ENCODE measurements around the gene HACD2.

Gene HACD2

DNA sequence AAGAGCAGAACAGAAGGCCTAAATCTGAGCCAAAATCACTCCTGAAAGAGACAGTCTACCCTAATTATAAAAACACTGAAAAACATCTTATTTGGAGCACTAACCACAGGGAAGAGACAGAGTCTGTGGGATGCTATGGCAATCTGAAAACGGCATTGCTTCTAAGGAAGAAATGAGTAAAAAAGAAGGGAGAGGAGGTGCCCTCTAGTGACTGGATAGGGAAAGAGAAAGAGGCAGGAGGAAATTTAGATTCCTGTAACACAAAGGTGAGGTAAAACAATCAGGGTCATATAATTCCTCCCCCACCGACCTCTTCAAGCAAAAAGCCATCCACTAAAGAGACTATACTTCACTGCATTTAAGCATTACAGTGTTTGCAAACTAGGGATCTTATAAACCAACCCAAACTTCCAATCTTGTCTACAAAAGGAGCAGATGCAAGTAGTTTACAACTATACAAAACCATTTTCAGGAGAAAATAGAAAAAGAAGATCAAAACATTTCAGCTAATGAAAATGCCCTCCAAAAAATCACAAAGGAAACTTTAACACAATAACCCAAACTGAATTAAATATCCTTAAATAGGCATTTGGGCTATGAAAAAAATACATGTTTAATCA, 32.6 kb downstream of the HACD2 start:
- no peaks in the 10 kb centered on the region for H3K79me2 ChIP-seq (ENCODE audit: control insufficient read depth, insufficient read depth, low read length, unreplicated experiment)
- no peak overlapping the region for H3K4me3 ChIP-seq (ENCODE audit: low read depth, low read length)
- H3K27me3 ChIP-seq (ENCODE audit: insufficient read depth, low read length) = no peaks in the 10 kb centered on the region
- H2AFZ ChIP-seq (ENCODE audit: low read length, unreplicated experiment) = no peak overlapping the region
- no peak overlapping the region for H3K27ac ChIP-seq (ENCODE audit: low read depth, low read length)
- peaks cover 2% of the 10 kb centered on the region for H3K4me1 ChIP-seq (ENCODE audit: control insufficient read depth, insufficient read depth, low read length, unreplicated experiment)
- peaks cover 18% of the 10 kb centered on the region for H3K36me3 ChIP-seq (ENCODE audit: insufficient read depth, low read length)

DNA sequence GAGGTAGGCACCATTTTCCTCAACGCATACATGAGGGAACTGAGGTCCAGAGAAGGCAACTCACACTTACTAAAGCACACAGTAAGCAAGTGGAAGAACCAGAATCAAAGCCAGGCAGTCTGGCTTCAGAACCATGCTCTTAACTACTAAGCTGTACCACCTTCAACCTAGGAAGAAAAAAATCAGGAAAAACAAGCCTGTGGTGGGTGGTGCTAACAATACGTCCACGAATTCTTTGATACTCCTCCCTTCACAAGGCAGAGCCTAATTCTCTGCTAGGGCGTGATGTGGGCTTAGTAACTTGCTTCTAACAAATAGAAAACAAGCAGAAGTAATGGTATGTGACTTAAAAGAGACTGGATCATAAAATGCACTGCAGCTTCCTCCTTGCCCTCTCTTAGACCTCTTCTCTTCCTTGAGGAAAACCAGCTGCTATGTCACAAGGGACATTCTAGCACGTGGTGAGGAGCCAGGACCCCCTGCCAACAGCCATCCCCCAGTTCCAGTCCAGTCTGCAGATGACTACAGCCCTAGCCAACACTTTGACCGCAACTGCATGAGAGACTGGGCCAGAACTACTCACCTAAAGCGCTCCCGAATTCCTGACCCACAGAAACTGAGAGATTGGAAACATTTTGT, 36.9 kb downstream of the HACD2 start:
- Histone ChIP-seq H3K27me3 (ENCODE audit: insufficient read depth, low read length) (no peaks in the 10 kb centered on the region), H3K4me3 (ENCODE audit: low read depth, low read length) (no peak overlapping the region), H2AFZ (ENCODE audit: low read length, unreplicated experiment) (no peak overlapping the region), H3K4me1 (ENCODE audit: control insufficient read depth, insufficient read depth, low read length, unreplicated experiment) (peaks cover 15% of the 10 kb centered on the region), H3K79me2 (ENCODE audit: control insufficient read depth, insufficient read depth, low read length, unreplicated experiment) (no peaks in the 10 kb centered on the region), H3K27ac (ENCODE audit: low read depth, low read length) (no peak overlapping the region), H3K36me3 (ENCODE audit: insufficient read depth, low read length) (peaks cover 2% of the 10 kb centered on the region)

DNA sequence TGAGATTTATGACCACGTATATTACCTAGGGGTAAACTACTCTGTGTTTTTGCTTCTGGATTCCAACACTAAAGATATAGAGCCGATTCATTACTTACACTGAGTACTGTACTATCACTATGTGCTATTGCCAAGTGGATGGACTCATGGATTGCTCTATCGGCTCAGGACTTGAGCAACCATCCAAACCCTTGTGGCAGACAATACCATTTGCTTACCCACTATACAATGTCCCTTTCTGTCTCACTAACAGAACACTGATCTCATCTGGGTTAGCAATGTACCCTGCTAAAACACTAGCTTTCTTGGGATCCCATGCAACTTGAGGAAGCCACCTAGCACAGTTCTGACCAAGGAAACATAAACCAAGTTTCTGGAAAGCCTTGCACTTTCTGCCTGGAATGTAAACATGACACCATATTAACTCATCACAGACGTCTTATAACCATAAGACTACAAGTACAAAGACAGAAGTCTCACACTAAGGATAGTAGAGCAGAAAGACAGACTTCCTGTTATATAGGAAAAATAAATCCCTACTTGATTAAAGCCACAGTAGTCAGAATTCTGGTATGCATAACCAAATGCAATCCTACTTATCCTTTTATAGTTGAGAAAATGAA, 38.6 kb downstream of the HACD2 start:
- peaks cover 15% of the 10 kb centered on the region for H3K4me1 ChIP-seq (ENCODE audit: control insufficient read depth, insufficient read depth, low read length, unreplicated experiment)
- H3K36me3 ChIP-seq (ENCODE audit: insufficient read depth, low read length) = no peaks in the 10 kb centered on the region
- H3K79me2 ChIP-seq (ENCODE audit: control insufficient read depth, insufficient read depth, low read length, unreplicated experiment) = no peaks in the 10 kb centered on the region
- no peak overlapping the region for H3K4me3 ChIP-seq (ENCODE audit: low read depth, low read length)
- H3K27me3 ChIP-seq (ENCODE audit: insufficient read depth, low read length) = no peaks in the 10 kb centered on the region
- peak overlapping the region; percentile 24; the same call in 1 of the 2 replicates for H3K27ac ChIP-seq (ENCODE audit: low read depth, low read length)
- no peak overlapping the region for H2AFZ ChIP-seq (ENCODE audit: low read length, unreplicated experiment)

DNA sequence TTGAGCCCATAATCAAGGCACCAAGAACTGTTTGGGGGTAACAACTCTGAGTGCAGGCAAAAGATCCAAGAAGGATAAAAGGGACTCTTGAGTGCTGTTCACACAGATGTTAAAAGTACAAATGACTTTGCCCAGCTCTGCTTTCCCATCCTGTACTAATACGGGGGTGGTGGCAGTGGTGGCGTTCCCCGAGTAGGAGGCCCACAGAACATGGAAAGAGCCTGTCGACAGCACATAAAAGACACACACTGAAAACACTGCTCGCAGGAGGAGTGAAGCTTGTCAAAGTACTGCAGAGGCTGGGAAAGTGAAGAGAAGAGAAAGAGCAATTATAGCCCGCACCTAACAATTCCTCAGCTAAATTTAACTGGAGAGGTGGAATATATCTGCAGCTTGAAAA, 40.9 kb downstream of the HACD2 start:
- Histone ChIP-seq H3K27me3 (ENCODE audit: insufficient read depth, low read length) (no peaks in the 10 kb centered on the region), H3K36me3 (ENCODE audit: insufficient read depth, low read length) (no peaks in the 10 kb centered on the region), H3K4me1 (ENCODE audit: control insufficient read depth, insufficient read depth, low read length, unreplicated experiment) (peaks cover 15% of the 10 kb centered on the region), H3K4me3 (ENCODE audit: low read depth, low read length) (no peak overlapping the region), H3K79me2 (ENCODE audit: control insufficient read depth, insufficient read depth, low read length, unreplicated experiment) (no peaks in the 10 kb centered on the region), H2AFZ (ENCODE audit: low read length, unreplicated experiment) (no peak overlapping the region), H3K27ac (ENCODE audit: low read depth, low read length) (no peak overlapping the region)

DNA sequence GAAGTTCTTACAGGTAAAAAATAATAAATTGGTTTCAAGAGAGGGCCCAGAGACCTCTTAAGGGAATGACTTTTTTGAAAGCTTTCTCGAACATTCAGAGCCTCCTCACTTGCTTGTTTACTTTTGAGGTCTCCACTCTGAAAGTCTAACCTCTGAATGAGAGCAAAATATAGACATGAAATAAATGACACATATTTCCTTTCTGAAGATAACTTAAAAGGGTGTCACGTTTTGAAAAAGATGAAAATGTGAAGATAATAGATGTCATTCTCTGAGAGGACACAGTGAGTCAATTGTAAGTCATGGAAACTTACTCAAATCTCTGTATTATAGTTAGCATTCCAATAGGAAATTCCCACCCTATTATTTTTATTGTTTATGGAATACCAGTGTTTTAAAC, 44.6 kb downstream of the HACD2 start:
- Histone ChIP-seq H3K27me3 (ENCODE audit: insufficient read depth, low read length) (no peaks in the 10 kb centered on the region), H3K36me3 (ENCODE audit: insufficient read depth, low read length) (no peaks in the 10 kb centered on the region), H3K4me3 (ENCODE audit: low read depth, low read length) (no peak overlapping the region), H3K79me2 (ENCODE audit: control insufficient read depth, insufficient read depth, low read length, unreplicated experiment) (no peaks in the 10 kb centered on the region), H3K4me1 (ENCODE audit: control insufficient read depth, insufficient read depth, low read length, unreplicated experiment) (peaks cover 8% of the 10 kb centered on the region), H2AFZ (ENCODE audit: low read length, unreplicated experiment) (no peak overlapping the region), H3K27ac (ENCODE audit: low read depth, low read length) (peak overlapping the region; percentile 42)

DNA sequence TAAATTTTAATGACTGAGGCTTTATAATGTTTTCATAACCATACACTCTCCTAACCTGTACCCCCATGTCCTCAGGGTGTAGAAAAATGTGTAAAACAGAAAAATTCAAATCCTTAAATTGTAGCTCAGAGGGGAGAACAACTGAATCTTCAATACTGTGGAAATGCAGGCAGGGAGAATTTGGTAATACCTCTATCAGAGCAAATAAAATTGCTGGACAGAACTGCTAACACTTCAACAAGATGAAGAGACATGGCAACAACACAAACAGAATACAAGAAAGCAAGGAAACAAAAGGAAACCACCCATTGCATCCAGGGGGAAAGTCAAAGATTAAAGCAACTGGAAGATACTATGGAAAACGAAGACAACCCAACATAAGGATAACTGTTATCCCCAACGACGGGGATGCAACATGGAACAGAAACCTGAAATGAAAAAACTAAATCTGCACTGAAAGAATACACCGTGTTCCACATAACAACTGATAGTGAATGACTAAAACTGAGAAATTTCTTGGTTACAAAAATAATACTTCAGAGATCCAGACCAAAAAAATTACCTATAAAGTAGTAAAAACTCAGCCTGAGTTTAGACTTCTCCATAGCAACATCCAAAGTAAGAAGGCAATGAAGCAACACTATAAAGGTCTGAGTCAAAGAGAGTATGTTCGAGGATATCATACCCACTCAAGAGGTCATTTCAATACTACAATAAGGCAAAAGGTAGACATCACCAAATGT, 48.5 kb downstream of the HACD2 start:
- peaks cover 12% of the 10 kb centered on the region for H3K4me1 ChIP-seq (ENCODE audit: control insufficient read depth, insufficient read depth, low read length, unreplicated experiment)
- no peaks in the 10 kb centered on the region for H3K79me2 ChIP-seq (ENCODE audit: control insufficient read depth, insufficient read depth, low read length, unreplicated experiment)
- H3K4me3 ChIP-seq (ENCODE audit: low read depth, low read length) = no peak overlapping the region
- no peak overlapping the region for H2AFZ ChIP-seq (ENCODE audit: low read length, unreplicated experiment)
- H3K27me3 ChIP-seq (ENCODE audit: insufficient read depth, low read length) = no peaks in the 10 kb centered on the region
- no peaks in the 10 kb centered on the region for H3K36me3 ChIP-seq (ENCODE audit: insufficient read depth, low read length)
- H3K27ac ChIP-seq (ENCODE audit: low read depth, low read length) = no peak overlapping the region

DNA sequence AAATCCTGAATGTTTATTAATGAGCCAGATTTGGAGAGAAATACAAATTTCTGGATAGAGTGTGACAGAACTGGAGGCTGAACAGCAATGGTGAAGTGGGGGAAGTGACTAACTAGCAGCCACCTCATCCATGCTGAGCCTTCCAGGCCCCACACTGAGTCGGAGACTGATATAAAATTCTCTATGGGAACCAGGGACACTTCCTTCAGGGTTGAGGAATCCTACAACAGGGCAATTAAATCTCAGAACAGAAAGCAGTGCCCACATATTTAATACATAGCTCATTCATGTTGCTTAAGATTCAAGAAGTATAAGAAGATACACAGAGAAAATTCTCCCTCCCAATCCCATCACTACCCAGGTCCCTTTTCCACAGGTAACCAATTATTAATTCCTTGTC, 49.3 kb downstream of the HACD2 start:
- Histone ChIP-seq H2AFZ (ENCODE audit: low read length, unreplicated experiment) (no peak overlapping the region), H3K36me3 (ENCODE audit: insufficient read depth, low read length) (no peaks in the 10 kb centered on the region), H3K27me3 (ENCODE audit: insufficient read depth, low read length) (no peaks in the 10 kb centered on the region), H3K4me1 (ENCODE audit: control insufficient read depth, insufficient read depth, low read length, unreplicated experiment) (peaks cover 12% of the 10 kb centered on the region), H3K4me3 (ENCODE audit: low read depth, low read length) (no peak overlapping the region), H3K27ac (ENCODE audit: low read depth, low read length) (peak overlapping the region; percentile 40; the same call in 1 of the 2 replicates), H3K79me2 (ENCODE audit: control insufficient read depth, insufficient read depth, low read length, unreplicated experiment) (no peaks in the 10 kb centered on the region)

DNA sequence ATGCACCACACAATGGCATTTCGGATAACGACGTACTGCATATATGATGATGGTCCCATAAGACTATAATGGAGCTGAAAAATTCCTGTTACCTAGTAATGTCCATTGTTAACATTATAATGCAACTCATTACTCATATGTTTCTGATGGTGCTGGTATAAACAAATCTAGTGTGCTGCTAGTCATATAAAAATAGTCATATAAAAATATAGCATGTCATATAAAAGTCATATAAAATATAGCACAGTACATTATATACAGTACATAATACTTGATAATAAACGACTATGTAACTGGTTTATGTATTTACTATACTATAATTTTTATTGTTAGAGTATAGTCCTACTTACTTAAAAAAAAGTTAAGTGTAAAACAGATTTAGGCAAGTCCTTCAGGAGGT, 50.6 kb downstream of the HACD2 start:
- Histone ChIP-seq H3K79me2 (ENCODE audit: control insufficient read depth, insufficient read depth, low read length, unreplicated experiment) (no peaks in the 10 kb centered on the region), H3K4me1 (ENCODE audit: control insufficient read depth, insufficient read depth, low read length, unreplicated experiment) (peaks cover 12% of the 10 kb centered on the region), H3K4me3 (ENCODE audit: low read depth, low read length) (no peak overlapping the region)

DNA sequence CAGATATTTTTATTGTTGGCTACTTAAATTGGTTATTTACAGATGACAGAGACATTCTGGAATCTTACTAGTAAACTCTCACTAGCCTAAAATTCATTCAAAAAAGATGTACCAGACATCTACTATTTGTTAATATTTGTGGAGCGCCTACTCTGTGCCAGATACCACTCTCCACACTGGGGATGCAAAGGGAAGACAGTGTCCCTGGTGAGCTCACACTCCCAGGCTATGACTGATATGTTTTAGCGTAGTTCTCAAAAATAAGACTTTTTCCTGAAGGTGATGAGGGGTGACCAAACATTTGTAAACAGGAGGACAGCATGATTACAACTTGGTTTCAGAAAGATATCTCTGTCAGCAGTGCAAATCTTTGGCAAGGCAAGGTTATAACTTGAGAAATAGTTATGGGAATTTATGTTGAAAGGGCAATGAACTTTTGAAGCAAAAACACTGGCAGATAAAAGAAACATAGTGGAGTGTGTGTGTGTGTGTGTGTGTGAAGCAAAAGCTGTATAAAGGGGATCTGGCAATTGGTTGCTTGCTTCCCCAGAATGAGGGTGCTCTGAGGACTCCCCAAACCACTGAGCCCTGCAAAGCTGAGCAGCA, 51.2 kb downstream of the HACD2 start:
- H3K4me3 ChIP-seq (ENCODE audit: low read depth, low read length) = no peak overlapping the region
- peaks cover 12% of the 10 kb centered on the region for H3K4me1 ChIP-seq (ENCODE audit: control insufficient read depth, insufficient read depth, low read length, unreplicated experiment)
- H2AFZ ChIP-seq (ENCODE audit: low read length, unreplicated experiment) = no peak overlapping the region
- H3K27me3 ChIP-seq (ENCODE audit: insufficient read depth, low read length) = no peaks in the 10 kb centered on the region
- no peak overlapping the region for H3K27ac ChIP-seq (ENCODE audit: low read depth, low read length)
- H3K36me3 ChIP-seq (ENCODE audit: insufficient read depth, low read length) = no peaks in the 10 kb centered on the region
- H3K79me2 ChIP-seq (ENCODE audit: control insufficient read depth, insufficient read depth, low read length, unreplicated experiment) = no peaks in the 10 kb centered on the region

More for the DNA sequence above, 50.6 kb downstream of the HACD2 start:
- Histone ChIP-seq H2AFZ (ENCODE audit: low read length, unreplicated experiment) (no peak overlapping the region), H3K27ac (ENCODE audit: low read depth, low read length) (no peak overlapping the region), H3K36me3 (ENCODE audit: insufficient read depth, low read length) (no peaks in the 10 kb centered on the region), H3K27me3 (ENCODE audit: insufficient read depth, low read length) (no peaks in the 10 kb centered on the region)

DNA sequence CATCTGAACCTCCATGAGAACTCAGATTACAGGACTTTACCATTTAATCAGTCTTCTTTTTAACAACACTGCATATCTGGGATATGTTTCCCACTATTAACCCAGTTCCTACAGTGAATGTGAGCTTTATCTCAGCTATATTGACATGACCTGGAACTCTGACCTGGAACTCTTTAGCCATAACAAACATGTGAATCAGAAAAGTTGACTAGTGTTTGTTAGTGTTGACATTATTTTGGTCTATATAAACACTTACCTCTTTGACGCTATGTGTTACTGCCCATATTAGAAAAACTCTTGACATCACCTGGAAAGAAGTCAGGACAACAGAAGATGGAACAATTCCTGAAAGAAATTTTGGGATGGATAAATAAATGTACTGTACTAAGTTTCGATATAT, 56.7 kb downstream of the HACD2 start:
- Histone ChIP-seq H3K4me1 (ENCODE audit: control insufficient read depth, insufficient read depth, low read length, unreplicated experiment) (no peaks in the 10 kb centered on the region), H3K27me3 (ENCODE audit: insufficient read depth, low read length) (no peaks in the 10 kb centered on the region), H3K4me3 (ENCODE audit: low read depth, low read length) (no peak overlapping the region), H3K36me3 (ENCODE audit: insufficient read depth, low read length) (no peaks in the 10 kb centered on the region), H3K79me2 (ENCODE audit: control insufficient read depth, insufficient read depth, low read length, unreplicated experiment) (no peaks in the 10 kb centered on the region), H3K27ac (ENCODE audit: low read depth, low read length) (no peak overlapping the region), H2AFZ (ENCODE audit: low read length, unreplicated experiment) (no peak overlapping the region)
